Subcutaneous adipose tissue (tissue), 4 donors: ENCODE data around the gene TSHR. TPM values are rescaled to one million over a fixed set of nuclear protein-coding genes. Genes with fewer than 3 reads are reported as not detected.

Source experiments
- CTCF ChIP-seq: fragments of 450-650 bp; IDR thresholded peaks from one replicate; pipeline ENCODE4 v1.5.1; 2016; ENCODE audit warnings: low read depth, mild to moderate bottlenecking, control low read depth, antibody characterized with exemption, moderate library complexity
- total RNA-seq, 4 donors: library from RNA; depleted of rRNA; stranded (reverse); fragments of >200 nt; gene quantifications; one replicate each; pipeline ENCODE4 v1.1.0, GENCODE V29; 2016

Gene TSHR
- total RNA-seq, 4 donors from 2014 or later = 0.34 to 1.7 TPM; not detected in 2

- TF ChIP-seq CTCF = no peak
Observed at GRCh38 chr14:81018251-81018650, 62.8 kb downstream of the TSHR start.

DNA sequence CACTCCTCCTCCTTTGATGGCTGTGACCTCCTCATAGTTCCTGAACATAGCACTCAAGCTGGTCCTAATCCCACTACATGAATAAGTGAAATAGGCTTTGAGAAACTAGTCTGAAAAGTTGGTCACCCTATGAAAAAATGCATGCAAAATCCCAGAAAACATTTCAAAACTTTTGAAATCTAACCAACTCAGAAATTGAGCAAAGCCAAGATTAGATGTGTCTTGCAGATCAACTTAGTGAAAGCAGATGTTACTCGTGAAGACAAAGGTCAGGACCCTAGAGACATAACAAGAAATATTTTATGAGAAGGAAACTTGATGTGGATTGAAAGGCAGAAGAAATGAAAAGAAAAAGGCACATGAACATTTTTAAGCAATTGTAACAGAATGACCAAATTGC lies 63.3 kb downstream of the TSHR start:
- TF ChIP-seq CTCF = no peak

DNA sequence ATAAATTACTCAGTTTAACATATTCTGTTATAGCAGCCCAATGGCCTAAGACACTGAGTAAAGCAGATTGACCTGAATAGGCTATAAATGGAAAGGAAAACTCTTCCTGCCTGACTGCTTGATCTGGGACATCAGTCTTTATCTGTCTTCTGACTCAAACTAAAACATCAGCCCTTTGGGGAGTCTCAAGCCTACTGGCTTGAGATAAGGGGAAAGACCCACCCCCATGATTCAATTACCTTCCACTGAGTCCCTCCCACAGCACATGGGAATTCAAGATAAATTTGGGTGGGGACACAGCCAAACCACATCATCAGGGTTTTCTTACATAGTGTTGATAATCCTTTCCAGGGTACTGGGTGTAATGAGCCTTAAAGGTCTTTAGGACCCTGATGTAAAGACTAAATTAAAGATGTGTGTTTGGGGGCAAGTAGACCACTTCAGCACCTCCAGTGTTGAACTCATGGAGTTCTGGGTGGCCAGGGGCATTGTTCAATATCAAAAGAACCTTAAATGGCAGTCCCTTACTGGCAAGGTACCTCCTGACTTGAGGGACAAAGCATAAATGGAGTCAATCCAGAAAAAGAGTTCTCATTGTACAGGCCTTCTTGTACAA lies 67.8 kb downstream of the TSHR start:
- TF ChIP-seq CTCF = no peak

GRCh38 chr14:81028461-81028860 lies 73.0 kb downstream of the TSHR start:
- TF ChIP-seq CTCF = no peak

DNA sequence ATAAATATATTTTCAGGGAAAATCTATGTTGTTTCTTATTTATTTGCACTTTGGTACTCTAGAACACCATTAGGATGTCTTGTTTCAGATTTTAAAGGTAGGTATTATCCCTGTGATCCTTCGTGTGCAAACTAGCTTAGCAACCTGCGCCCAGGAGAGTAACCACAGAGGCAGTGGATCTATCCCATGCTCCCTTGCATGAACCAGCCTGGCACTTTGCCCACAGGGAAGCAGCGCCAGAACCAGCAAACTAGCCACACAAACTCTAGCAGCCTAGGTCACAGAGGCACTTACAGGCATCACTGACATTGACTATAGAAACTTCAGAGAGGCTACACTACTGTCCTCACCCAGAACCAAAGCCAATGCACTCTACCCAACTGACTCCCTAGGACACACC lies 76.1 kb downstream of the TSHR start:
- TF ChIP-seq CTCF = no peak

- TF ChIP-seq CTCF = no peak
Observed at GRCh38 chr14:81033698-81034240, 78.3 kb downstream of the TSHR start.

DNA sequence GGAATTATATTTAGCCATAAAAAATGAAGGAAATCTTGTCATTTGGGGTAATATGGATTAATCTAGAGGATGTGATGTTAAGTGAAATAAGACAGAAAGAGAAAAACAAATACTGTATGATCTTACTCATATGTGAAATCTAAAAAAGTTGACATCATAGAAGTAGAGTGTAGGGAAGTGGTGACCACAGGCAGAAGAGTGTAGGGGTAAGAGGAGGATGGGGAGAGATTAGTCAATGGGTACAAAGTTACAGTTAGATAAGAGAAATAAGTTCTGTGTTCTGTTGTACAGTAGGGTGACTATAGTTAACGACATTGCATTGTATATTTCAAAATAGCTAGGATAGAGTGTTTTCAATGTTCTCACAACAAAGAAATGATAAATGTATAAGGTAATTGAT lies 87.0 kb downstream of the TSHR start:
- TF ChIP-seq CTCF = no peak
